Fibroblast of pulmonary artery (primary cell): ENCODE results near the gene FAM83D.

Experiments
- DNase-seq: peaks from one replicate; pipeline ENCODE4 v3.0.0-alpha.2; 2010; ENCODE audit warnings: low read depth
- H3K4me3 ChIP-seq: replicated peaks from 2 replicates; pipeline ENCODE4 v1.5.1; 2011; ENCODE audit warnings: low read depth, mild to moderate bottlenecking, control low read depth, low read length, moderate library complexity
- CTCF ChIP-seq: IDR thresholded peaks from 2 replicates; pipeline ENCODE4 v1.5.1; 2011; ENCODE audit warnings: mild to moderate bottlenecking, control low read depth, low read length, inconsistent platforms; ENCODE audit errors: missing control alignments

Gene FAM83D

GRCh38 chr20:38883081-38883980, 42.9 kb upstream of the FAM83D start:
- DNase-seq: peak; percentile 33
- H3K4me3 ChIP-seq: no peak overlapping the region
- TF ChIP-seq CTCF: no peak

GRCh38 chr20:38883981-38884733, 42.1 kb upstream of the FAM83D start:
- no peak for DNase-seq

GRCh38 chr20:38885357-38885756, 40.9 kb upstream of the FAM83D start:
- H3K4me3 ChIP-seq: no peak overlapping the region
- DNase-seq: no peak
- TF ChIP-seq CTCF: no peak

More at GRCh38 chr20:38883981-38884733, 42.1 kb upstream of the FAM83D start:
- H3K4me3 ChIP-seq: no peak overlapping the region
- no peak for TF ChIP-seq CTCF

- DNase-seq: no peak
- no peak overlapping the region for H3K4me3 ChIP-seq
- TF ChIP-seq CTCF: no peak
These were observed 38.0 kb upstream of the FAM83D start for GRCh38 chr20:38888059-38888831.

- TF ChIP-seq CTCF: no peak
- DNase-seq: no peak
- no peak overlapping the region for H3K4me3 ChIP-seq
These were observed 37.2 kb upstream of the FAM83D start for GRCh38 chr20:38889050-38889449.

- no peak overlapping the region for H3K4me3 ChIP-seq
- no peak for DNase-seq
- no peak for TF ChIP-seq CTCF
These were observed 36.3 kb upstream of the FAM83D start for GRCh38 chr20:38889792-38890496.
